CD4-positive, alpha-beta T cell treated with Interleukin-10 for 1 hour (primary cell): ENCODE measurements around the gene STRADB.
"Not testable (repeated sequence)": the region's sequence is repeated elsewhere in the genome, so short reads cannot be mapped to it uniquely, and the experiment has no call there.

Source experiments
- DNase-seq: peaks from one replicate; pipeline ENCODE4 v3.0.0-alpha.2; 2020

The STRADB gene, protein sequence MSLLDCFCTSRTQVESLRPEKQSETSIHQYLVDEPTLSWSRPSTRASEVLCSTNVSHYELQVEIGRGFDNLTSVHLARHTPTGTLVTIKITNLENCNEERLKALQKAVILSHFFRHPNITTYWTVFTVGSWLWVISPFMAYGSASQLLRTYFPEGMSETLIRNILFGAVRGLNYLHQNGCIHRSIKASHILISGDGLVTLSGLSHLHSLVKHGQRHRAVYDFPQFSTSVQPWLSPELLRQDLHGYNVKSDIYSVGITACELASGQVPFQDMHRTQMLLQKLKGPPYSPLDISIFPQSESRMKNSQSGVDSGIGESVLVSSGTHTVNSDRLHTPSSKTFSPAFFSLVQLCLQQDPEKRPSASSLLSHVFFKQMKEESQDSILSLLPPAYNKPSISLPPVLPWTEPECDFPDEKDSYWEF

GRCh38 chr2:201451292-201452057, at the start of gene STRADB, which contains the start of gene TRAK2:
STRADB (plus strand) TSS chr2:201451740; CDS start chr2:201454841, 3,101 bp downstream.
TRAK2 (minus strand) TSS chr2:201451458; CDS start chr2:201420507, 30,951 bp downstream.
- DNase-seq: peak; percentile 97

DNA sequence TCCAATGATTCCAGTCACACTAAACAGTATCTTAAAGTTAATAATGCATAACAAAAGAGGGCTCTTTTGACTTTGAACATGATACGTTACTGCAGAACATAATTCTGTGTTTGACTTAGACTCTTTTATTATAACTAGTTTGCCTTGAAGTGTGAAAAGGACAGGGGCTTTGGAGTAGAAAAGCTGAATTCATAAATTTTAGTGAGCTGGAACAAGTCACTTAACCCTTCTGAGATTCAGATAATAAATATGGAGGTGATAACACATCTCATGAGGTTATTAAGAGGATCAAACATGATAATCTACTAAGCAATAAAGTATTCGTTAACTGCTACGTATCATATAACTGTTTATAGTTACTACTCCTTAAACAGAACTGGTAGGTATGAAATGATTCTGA, 49.7 kb upstream of the STRADB start:
- no peak for DNase-seq

DNA sequence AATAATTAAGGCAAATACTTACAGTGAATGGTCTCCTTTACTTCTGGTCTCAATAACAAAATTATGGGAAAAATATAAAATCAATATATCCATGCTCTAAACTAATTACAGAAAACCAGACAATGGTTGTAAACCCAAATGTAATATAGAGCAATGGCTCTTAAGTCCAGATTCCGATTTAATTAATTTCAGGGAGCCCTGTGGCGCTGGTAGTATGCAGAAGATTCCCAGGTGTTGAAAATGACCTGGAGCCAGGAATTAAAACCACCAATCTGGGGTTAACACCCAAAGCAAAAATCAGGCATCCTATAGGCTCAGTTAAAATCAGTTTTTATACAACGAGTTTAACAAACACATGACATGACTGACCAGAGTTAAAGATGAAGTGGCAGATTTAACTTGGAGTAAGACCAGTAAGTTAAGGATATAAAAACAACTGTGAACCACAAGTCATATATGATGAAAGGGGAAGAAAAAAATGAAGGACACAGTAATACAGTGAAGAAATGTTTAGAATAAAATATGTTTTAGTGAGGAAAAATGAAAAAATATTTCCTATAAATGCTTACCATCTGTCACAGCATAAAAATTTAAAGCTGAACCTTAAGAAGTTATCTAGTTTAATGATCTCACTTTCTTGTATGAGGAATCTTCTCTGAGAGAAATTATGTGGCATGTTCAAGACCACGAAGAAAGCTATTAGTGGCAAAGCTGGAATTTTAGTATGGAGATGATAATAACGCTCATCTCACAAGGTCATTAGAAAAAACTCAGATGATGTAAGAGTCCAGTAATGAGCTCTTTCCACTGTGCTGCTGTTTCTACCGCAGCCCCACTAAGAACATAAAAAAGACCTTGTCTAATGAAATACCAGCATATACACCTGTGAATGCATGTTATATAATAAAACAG, 48.6 kb upstream of the STRADB start:
- DNase-seq: no peak

- DNase-seq: no peak
These were observed 47.7 kb upstream of the STRADB start for GRCh38 chr2:201403880-201404279.

DNA sequence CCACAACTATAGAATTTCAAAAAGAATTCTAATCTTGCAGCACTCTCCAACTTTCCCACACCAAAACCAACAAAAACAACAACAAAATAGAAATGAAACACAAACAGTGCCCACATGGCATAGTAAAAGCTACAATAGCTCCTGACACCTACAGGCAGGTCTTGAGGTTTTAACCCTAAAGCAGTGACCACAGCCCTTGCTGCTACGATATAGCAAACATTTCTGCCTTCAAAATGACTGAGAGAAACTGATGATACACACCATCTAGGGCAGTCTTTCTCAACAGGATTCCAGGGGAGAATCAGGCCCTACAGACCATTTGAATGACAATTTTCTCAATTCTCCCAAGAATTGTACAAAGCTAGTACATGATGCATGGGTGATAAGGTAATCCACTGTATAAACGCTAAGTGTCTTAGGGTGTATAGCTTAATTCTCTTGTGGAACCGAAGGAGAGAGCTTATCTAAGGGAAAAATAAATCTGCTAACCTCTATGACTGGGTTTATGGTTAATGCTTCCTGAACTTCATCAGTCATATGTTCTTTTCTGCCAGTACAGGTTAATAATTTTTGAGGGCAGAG, 46.8 kb upstream of the STRADB start:
- DNase-seq: no peak

DNA sequence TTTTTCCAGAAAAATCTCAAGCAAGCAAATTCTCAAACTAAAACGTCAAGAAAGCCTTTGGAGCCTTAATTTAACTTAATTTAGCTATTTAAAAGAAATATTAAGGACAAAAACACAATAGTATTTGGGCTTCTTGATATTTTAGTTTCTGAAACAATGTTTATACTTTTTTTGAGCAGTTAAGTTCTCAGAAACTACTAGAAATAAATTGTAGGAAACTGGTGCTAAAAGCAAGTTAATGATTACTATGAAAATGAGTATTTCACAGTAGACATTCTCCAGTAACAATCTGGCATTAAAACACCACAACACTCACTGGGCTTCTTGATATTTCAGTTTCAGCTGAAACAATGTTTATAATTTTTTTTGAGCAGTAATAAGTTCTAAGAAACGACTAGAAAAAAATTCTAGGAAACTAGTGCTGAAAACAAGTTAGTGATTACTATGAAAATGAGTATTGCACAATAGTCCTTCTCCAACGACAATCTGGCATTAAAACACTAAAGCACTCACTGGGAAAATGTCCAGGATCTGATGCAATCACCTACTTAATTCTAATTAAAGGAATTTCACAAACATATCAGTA, 45.4 kb upstream of the STRADB start:
- DNase-seq: no peak

- DNase-seq: no peak
These were observed 44.3 kb upstream of the STRADB start for GRCh38 chr2:201407265-201407664.

DNA sequence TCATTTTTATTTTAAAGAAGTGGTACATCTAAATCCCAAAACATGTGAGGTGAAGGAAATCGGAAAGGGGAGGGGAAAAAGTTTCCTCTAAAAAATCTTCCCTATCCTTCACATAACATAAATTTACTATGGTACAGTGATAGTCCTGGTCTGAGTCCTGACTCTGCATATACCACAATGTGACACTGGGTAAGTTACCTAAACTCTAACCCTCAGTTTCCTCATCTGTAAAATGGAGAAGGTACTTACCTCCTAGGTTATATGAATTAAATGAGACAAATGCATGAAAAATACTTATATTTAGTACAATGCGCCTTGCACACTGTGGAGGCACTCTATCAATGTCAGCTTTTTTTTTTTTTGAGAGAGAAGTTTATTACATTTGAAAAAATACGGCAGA, 42.6 kb upstream of the STRADB start:
- no peak for DNase-seq

GRCh38 chr2:201411421-201411820, 40.1 kb upstream of the STRADB start:
- DNase-seq: no peak

- no peak for DNase-seq
These were observed 38.4 kb upstream of the STRADB start for GRCh38 chr2:201413143-201413542.

GRCh38 chr2:201413552-201413951, 38.0 kb upstream of the STRADB start:
- no peak for DNase-seq

- peak; percentile 47 for DNase-seq
These were observed 37.2 kb upstream of the STRADB start for GRCh38 chr2:201414099-201415023.

DNA sequence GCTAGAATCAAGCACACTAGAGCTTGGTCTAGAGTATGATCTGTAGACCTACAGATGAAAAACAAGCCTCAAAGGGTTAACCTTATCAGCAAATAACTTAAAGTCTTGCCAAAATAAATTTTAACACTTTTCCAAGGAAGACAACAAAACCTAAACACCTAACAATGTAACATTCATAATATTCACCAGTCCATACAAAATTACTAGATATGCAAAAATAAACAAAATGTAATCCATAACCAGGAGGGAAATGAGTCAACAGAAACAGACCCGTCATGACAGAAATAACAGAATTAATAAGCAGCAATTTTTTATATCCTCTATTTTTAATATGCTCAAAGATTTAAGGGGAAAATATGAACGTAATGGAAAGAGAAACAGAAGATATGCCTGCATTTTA, 36.4 kb upstream of the STRADB start:
- DNase-seq: no peak

DNA sequence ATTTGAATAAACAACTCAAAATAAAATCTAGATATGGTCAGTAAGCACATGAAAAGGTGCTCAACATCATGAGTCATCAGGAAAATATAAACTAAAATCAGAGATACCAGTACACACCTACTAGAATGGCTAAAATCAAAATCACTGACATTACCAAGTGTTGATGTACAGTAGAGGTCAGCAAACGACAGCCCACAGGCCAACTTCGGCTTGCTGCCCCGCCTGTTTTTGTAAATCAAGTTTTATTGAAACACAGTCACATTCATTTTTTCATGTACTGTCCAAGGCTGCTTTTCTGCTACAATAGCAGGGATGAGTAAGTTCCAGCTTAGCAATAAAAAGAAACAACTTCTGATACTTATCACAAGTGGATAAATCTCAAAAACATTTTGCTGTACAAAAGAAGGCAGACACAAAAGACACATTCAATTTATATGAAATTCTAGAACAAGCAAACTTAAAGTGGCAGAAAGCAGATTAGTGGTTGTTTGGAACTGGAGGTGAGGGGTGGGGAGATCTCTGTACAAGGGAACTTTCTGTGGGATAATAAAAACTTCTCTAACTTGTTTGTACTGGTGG, 32.4 kb upstream of the STRADB start:
- DNase-seq: no peak

DNA sequence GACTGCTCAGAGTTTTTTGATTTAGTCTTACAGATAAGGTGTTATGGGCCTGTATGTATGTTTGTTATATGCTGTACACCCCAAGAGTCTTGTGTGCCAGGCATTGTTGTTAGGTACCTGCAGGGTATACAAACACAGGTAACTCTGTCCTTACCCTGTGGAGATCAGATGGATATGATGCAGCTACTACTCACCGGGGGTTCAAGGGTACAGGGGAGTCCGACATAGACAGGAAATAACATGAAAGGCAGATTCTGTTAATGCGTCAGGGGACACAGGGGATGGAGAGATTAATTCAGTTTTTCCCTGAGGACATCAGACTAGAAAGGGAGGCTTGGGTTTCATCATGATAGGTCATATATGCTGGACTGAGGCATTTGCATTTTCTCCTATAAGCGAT, 31.6 kb upstream of the STRADB start:
- no peak for DNase-seq

DNA sequence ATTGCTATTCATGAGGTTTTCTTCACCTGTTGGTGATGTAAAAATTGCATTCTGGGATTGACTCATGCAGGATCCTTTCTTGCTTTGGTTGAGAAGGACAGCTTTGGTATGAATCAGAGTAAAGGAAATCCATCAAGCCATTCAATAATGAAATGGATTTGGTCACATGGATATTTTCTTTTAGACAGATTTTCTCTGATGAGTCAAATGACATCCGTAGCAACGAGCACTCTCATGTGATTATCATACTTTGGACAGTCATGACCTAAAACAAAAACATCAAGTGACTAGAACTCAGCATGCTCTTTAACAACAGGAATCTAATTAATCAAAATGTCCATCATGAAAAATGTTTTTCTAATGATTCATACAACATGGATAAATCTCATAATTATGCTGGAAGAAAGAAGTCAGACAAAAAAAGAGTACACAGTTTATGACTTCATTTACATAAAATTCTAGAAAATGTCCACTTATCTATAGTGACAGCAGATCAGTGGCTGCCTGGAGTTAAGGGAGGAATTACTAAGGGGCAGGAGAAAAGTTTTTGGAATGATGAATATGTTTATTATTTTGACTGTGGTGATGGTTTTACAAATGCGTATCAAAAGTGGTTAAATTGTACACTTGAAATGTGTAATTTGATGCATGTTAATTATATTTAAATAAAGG, 31.0 kb upstream of the STRADB start:
- no peak for DNase-seq

GRCh38 chr2:201425952-201426351, 25.6 kb upstream of the STRADB start:
- DNase-seq: no peak

DNA sequence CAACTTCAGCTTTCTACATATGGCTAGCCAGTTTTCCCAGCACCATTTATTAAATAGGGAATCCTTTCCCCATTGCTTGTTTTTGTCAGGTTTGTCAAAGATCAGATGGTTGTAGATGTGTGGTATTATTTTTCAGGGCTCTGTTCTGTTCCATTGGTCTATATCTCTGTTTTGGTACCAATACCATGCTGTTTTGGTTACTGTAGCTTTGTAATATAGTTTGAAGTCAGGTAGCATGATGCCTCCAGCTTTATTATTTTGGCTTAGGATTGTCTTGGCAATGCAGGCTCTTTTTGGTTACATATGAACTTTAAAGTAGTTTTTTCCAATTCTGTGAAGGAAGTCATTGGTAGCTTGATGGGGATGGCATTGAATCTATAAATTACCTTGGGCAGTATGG, 23.2 kb upstream of the STRADB start:
- not testable (repeated sequence) for DNase-seq

GRCh38 chr2:201429835-201430234, 21.7 kb upstream of the STRADB start:
- not testable (repeated sequence) for DNase-seq

DNA sequence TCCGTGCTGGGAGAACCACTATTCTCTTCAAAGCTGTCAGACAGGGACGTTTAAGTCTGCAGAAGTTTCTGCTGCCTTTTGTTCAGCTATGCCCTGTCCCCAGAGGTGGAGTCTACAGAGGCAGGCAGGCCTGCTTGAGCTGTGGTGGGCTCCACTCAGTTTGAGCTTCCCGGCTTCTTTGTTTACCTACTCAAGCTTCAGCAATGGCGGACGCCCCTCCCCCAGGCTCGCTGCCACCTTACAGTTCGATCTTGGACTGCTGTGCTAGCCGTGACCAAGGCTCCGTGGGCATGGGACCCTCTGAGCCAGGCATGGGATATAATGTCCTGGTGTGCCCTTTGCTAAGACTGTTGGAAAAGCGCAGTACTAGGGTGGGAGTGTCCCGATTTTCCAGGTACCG, 21.2 kb upstream of the STRADB start:
- not testable (repeated sequence) for DNase-seq
